HepG2 (cell line): Measurements from ENCODE around the gene MXRA8. TPM values are rescaled to one million over a fixed set of nuclear protein-coding genes. Genes with fewer than 3 reads are reported as not detected.

ENCODE experiments used
- FOXJ3 ChIP-seq: sonication (generic); formaldehyde crosslinking; IDR thresholded peaks from 2 replicates; pipeline ENCODE4 v1.4.0; 2020; ENCODE audit warnings: missing genetic modification reagents, mild to moderate bottlenecking, borderline replicate concordance
- GZF1 ChIP-seq: sonication (generic); formaldehyde crosslinking; IDR thresholded peaks from 2 replicates; pipeline ENCODE4 v1.5.1; 2020; ENCODE audit warnings: mild to moderate bottlenecking, missing genetic modification reagents
- KDM6A ChIP-seq: IDR thresholded peaks from 2 replicates; pipeline ENCODE4 v1.6.1; 2016; ENCODE audit warnings: low read depth
- RCOR2 ChIP-seq: IDR thresholded peaks from 2 replicates; pipeline ENCODE4 v1.6.1; 2016; ENCODE audit warnings: missing biosample characterization, missing genetic modification reagents
- SIN3B ChIP-seq: fragments of 150-350 bp; IDR thresholded peaks from 2 replicates; pipeline ENCODE4 v1.6.1; 2014; ENCODE audit warnings: low read length
- TFDP2 ChIP-seq: sonication (generic); formaldehyde crosslinking; IDR thresholded peaks from 2 replicates; pipeline ENCODE4 v1.4.0; 2020; ENCODE audit warnings: missing genetic modification reagents
- ZFP36L1 ChIP-seq: sonication (generic); formaldehyde crosslinking; IDR thresholded peaks from 2 replicates; pipeline ENCODE4 v1.8.0; 2022; ENCODE audit warnings: mild to moderate bottlenecking, missing genetic modification reagents, moderate library complexity
- ZIK1 ChIP-seq: sonication (generic); formaldehyde crosslinking; IDR thresholded peaks from 2 replicates; pipeline ENCODE4 v1.5.0; 2020; ENCODE audit warnings: mild to moderate bottlenecking, low read depth, missing genetic modification reagents, borderline replicate concordance
- ZNF331 ChIP-seq: sonication (generic); formaldehyde crosslinking; IDR thresholded peaks from 2 replicates; pipeline ENCODE4 v1.4.0; 2020; ENCODE audit warnings: missing genetic modification reagents
- polyA plus RNA-seq, 8 experiments: library from polyadenylated mRNA; depleted of rRNA in 3 of 8; stranded (reverse) in 7 of 8; unstranded in 1 of 8; fragments of >200 nt; fragmentation: Illumina TruSeq in 4 of 8; extraction: Trizol in 4 of 8; gene quantifications; 2 replicates each; pipeline versions ENCODE4 v1.2.1 to v1.2.3, GENCODE V29; 2011 to 2016; ENCODE audit warnings: low read depth in 4 of 8, missing spikeins in 1 of 8, mixed read lengths in 1 of 8; ENCODE audit not compliant: insufficient read depth in 1 of 8
- total RNA-seq, 5 experiments: library from RNA; depleted of rRNA; stranded (reverse); fragments of >200 nt; fragmentation: Illumina TruSeq; extraction: Trizol; gene quantifications; 2 replicates each; pipeline ENCODE4 v1.2.3, GENCODE V29; 2016; ENCODE audit warnings: low read depth in 1 of 5
- TF ChIP-seq, protein P1 (sequence below): sonication (generic); formaldehyde crosslinking; IDR thresholded peaks from 2 replicates; pipeline ENCODE4 v1.8.1; 2023; ENCODE audit warnings: mild to moderate bottlenecking, inconsistent platforms, moderate library complexity, missing genetic modification reagents, borderline replicate concordance
- TF ChIP-seq, protein P2 (sequence below): sonication (generic); formaldehyde crosslinking; IDR thresholded peaks from 2 replicates; pipeline ENCODE4 v1.8.0; 2022; ENCODE audit warnings: mild to moderate bottlenecking, missing genetic modification reagents, borderline replicate concordance

Gene MXRA8
- total and polyA plus RNA-seq, 2 of the 13 experiments (the other 11 are each of a cell fraction or from before 2014, with no cell fraction given): 19.8 to 44.8 TPM

- TF ChIP-seq FOXJ3 (CRISPR knock-in tag) (peak; percentile 96), TFDP2 (CRISPR knock-in tag) (peak; percentile 58; the same call in 1 of the 2 replicates), RCOR2 (CRISPR knock-in tag) (peak; percentile 73; the same call in 1 of the 2 replicates), GZF1 (CRISPR knock-in tag) (peak; percentile 75), ZIK1 (CRISPR knock-in tag) (peak; percentile 89; the same call in 1 of the 2 replicates), ZNF331 (CRISPR knock-in tag) (peak; percentile 95), KDM6A (peak; percentile 99), SIN3B (no peak), ZFP36L1 (peak; percentile 92)
- TF ChIP-seq, protein P1, sequence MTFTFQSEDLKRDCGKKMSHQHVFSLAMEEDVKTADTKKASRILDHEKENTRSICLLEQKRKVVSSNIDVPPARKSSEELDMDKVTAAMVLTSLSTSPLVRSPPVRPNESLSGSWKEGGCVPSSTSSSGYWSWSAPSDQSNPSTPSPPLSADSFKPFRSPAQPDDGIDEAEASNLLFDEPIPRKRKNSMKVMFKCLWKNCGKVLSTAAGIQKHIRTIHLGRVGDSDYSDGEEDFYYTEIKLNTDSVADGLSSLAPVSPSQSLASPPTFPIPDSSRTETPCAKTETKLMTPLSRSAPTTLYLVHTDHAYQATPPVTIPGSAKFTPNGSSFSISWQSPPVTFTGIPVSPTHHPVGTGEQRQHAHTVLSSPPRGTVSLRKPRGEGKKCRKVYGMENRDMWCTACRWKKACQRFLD: 0 out of 2 replicates have a peak, but pooled peaks have one; percentile 52
- TF ChIP-seq, protein P2, sequence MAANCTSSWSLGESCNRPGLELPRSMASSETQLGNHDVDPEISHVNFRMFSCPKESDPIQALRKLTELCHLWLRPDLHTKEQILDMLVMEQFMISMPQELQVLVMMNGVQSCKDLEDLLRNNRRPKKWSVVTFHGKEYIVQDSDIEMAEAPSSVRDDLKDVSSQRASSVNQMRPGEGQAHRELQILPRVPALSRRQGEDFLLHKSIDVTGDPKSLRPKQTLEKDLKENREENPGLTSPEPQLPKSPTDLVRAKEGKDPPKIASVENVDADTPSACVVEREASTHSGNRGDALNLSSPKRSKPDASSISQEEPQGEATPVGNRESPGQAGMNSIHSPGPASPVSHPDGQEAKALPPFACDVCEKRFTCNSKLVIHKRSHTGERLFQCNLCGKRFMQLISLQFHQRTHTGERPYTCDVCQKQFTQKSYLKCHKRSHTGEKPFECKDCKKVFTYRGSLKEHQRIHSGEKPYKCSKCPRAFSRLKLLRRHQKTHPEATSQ (CRISPR knock-in tag): 0 out of 2 replicates have a peak, but pooled peaks have one; percentile 51
- TF ChIP-seq, all 625 proteins: peak for 367
These were observed 42.5 kb upstream of the MXRA8 start (continued) for GRCh38 chr1:1400576-1401456.
